Ovary (tissue), 3 donors: ENCODE measurements around the gene MDM1.

ENCODE experiments used
- CTCF ChIP-seq, 3 donors: fragments of 450-650 bp in 2 of 3; fragments of 200-600 bp in 1 of 3; IDR thresholded peaks; one replicate each; pipeline versions ENCODE4 v1.5.1 to v1.8.0; 2016 to 2022; ENCODE audit warnings: antibody characterized with exemption in 3 of 3, mild to moderate bottlenecking in 1 of 3
- EP300 ChIP-seq: sonication (generic); formaldehyde crosslinking; IDR thresholded peaks from one replicate; pipeline ENCODE4 v1.6.1; 2017; ENCODE audit warnings: antibody characterized with exemption
- POLR2A ChIP-seq: fragments of 450-650 bp; IDR thresholded peaks from one replicate; pipeline ENCODE4 v1.6.1; 2017; ENCODE audit warnings: antibody characterized with exemption, mild to moderate bottlenecking, moderate library complexity
- donor health status: DM: no; HTN: no; CAD: no.

GRCh38 chr12:68321140-68321539, 11.0 kb downstream of the MDM1 start:
- TF ChIP-seq CTCF (IDR thresholded peaks at IDR 0.05) (no peak), POLR2A (no peak), EP300 (no peak)
